NCI-H446 (cell line): Measurements from ENCODE around the gene GOLGA3.

ENCODE experiments used
- DNase-seq, 2 experiments: peaks; one replicate each; lab custom pipeline; 2025; lab: John Stamatoyannopoulos, UW

GOLGA3 gene

GRCh38 chr12:132747896-132748295, 80.8 kb downstream of the GOLGA3 start:
- DNase-seq, result no peak

- DNase-seq, result no peak
These were observed 81.3 kb downstream of the GOLGA3 start for GRCh38 chr12:132747395-132747794.

DNA sequence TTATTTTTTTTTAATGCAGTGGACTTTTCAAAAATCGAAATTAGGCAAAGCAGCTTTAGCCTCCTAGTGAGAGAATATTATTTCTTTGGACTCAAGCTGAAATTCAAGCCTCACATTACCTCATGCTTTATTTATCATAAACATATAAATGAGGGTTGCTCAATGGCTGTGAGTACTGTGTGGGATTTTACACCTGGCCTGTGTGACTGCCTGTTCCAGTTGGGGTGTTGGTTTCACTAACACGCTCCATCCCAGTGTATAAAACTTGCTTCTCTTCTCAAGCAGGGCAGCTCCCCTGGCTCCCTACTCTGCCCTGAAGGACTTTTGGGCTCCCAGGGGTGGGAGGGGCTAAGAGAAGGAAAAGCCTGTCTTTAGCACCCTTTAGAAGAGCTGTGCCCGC, 82.1 kb downstream of the GOLGA3 start:
- no peak for DNase-seq

DNA sequence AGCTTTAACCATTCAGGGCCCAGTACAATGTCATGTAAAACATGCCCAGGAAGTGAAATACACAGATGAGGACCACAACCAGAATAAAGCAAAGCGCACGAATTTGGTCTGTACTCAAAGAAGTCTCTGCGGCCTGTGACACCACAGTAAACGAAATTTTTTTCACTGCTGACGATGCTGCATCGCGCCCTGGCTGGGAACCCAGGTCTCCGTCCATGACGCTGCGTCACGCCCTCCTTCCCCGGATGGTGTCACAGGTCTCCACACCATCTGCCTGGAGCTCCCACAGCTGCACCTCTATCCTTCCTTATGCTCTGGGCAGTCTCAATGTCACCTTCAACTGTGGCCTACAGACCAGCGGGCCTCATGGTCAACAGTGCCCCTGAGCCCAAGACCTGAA, 84.8 kb downstream of the GOLGA3 start:
- no peak for DNase-seq

GRCh38 chr12:132741620-132742019, 87.0 kb downstream of the GOLGA3 start:
- DNase-seq, result no peak

DNA sequence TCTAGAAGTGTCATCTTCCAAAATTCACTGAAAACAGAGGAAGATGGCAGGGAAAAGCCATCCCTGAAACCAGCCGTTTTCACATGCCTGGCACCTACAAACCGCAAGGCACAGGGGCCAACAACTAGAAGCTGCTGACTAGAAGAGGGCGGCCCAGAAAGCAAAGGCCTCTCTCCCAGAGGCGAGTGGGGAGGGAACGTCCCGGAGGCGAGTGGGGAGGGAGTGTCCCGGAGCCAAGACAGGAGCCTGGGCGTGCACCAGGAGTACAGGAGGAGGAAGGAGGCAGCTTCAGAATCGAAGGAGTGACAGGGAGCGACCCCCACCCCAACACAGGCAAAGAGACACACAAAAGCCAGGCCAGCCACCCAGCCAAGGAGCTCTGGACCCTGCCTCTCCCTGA, 88.0 kb downstream of the GOLGA3 start:
- DNase-seq, result no peak

DNA sequence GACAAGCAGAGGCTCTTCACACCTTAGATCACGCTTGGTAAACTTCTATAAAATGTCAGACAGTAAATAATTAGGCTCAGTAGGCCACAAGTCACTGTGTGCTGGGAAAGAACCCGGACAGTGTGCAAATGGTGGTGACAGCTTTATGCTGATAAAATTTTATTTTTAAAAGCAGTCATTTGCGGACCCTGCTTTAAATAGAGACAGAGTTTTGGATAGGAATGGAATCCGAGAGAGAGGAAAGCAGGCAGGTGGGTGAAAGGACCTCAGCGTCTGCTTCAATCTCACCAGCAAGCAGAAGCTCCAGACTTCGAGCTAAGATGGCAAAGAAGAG, 88.4 kb downstream of the GOLGA3 start:
- no peak for DNase-seq

DNA sequence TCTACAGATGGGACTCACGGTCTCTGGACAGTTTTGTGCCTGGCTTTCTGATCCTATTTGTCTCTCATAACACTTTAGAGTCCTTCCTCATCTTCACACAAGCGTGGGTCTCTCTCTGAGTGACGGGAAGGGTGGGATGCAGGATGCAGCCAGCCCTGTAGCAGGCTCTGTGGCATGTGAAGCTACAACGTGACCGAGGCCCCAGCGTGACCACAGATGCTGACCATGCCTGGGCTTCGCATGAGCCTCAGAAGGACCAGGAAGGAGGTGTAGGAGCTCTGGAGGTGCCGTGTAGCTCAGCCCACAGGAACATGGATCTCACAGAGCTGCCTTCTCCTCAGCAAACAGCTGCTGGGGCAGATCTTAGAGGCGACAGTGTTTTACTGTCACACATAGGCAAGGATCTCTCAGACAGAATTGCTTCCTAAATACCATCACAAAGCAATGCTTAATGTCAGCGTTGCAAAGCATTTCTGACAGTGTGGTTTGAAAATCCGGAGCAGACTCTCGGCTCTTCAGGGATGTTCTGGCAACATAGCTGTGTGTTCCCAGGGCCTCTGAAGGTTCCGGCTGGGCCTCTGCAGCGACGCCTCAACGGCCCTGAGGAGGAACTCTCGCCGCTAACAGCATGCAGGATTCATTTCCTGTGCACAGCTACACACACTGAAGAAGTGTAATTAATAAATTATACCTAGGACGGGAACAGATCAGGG, 88.9 kb downstream of the GOLGA3 start:
- no peak for DNase-seq

DNA sequence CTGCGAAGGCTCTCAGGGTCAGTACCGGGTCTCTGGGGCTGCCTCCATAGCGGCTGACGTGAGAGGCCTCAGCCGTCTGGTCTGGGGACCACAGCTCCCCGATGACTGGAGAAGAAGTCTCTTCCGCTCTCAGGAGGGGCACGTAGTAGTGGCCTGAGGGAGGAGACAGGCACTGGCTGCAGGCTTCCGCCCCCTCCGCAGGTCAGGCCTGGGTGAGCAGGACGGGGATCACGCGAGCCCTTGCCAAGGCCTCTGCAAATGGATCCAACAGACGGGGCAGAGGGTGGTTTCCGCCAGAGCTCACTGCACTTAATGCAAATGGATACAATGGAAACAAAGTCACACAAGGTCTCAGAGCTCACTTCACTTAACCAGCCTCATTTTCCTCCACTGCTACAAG, 91.8 kb downstream of the GOLGA3 start:
- no peak for DNase-seq

DNA sequence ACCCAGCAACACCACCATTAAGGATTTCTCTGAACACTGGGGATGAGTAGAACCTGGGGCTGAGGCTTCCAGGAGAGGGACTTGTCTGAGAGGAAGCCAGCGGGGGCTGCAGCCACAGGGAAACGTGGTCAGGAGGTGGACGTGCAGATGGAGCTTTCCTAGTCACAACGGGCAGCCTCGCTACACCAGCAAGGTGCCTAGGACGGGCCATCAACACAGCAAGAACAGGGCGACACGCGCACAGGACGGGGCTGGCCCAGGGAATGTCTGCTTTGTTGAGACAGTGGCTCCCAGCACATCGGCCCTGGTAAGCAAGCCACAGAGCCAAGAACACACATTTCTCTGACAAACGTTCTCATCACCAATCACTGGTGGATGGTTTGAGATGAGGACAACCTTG, 92.3 kb downstream of the GOLGA3 start:
- DNase-seq, result no peak

- no peak for DNase-seq
These were observed 93.2 kb downstream of the GOLGA3 start for GRCh38 chr12:132735496-132735895.

GRCh38 chr12:132734206-132734605, 94.5 kb downstream of the GOLGA3 start:
- no peak for DNase-seq

- no peak for DNase-seq
These were observed 97.1 kb downstream of the GOLGA3 start for GRCh38 chr12:132731574-132731973.

DNA sequence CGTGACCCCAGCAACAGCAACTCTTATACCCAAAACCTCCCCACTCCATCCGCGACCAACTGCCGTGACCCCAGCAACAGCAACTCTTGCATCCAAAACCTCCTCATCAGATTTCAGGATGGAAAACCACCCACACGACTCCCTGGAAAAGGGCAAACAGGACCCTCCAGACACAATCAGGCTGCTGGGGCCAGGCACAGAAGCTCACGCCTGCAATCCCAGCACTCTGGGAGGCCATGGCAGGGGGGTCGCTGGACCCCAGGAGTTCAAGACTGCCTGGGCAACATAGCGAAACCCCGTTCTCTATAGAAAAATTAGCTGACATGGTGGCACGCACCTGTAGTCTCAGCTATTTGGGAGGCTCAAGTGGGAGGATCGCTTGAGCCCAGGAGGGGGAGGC, 98.3 kb downstream of the GOLGA3 start:
- DNase-seq, result no peak

- peak in 1 of 2 experiments; percentile 32 for DNase-seq
These were observed 98.9 kb downstream of the GOLGA3 start for GRCh38 chr12:132729541-132730320.

- DNase-seq, result no peak
These were observed 100.2 kb downstream of the GOLGA3 start for GRCh38 chr12:132728502-132728901.

DNA sequence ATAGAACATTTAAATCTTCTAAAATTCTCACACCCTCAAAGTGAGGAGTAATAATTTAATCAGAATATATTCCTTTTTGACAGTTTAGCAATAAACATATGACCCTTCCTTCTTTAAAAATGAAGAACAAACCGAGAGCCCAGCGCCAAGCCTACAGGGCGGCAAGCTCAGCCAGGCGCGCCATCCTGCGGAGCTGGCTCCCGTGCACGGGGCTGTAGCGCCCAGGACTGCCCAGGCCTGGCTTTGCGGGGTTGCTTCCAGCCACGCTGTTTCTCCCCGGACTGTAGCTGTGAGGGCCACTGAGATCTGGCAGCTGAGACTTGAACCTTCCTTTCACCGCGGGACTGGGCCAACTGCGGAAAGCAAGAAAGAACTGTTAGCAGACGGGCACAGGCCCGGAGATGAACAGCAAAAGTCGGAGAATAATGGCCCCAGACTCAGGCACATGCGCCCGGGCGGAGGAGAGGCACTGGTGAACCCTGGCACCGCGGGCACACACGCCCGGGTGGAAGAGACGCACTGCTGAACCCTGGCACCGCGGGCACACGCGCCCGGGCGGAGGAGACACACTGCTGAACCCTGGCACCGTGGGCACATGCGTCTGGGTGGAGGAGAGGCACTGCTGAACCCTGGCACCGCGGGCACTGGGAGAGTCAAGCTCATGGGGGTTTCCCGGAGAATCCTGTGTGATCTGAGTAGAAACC, 101.4 kb downstream of the GOLGA3 start:
- no peak for DNase-seq

- DNase-seq, result no peak
These were observed 102.3 kb downstream of the GOLGA3 start for GRCh38 chr12:132726386-132726785.

DNA sequence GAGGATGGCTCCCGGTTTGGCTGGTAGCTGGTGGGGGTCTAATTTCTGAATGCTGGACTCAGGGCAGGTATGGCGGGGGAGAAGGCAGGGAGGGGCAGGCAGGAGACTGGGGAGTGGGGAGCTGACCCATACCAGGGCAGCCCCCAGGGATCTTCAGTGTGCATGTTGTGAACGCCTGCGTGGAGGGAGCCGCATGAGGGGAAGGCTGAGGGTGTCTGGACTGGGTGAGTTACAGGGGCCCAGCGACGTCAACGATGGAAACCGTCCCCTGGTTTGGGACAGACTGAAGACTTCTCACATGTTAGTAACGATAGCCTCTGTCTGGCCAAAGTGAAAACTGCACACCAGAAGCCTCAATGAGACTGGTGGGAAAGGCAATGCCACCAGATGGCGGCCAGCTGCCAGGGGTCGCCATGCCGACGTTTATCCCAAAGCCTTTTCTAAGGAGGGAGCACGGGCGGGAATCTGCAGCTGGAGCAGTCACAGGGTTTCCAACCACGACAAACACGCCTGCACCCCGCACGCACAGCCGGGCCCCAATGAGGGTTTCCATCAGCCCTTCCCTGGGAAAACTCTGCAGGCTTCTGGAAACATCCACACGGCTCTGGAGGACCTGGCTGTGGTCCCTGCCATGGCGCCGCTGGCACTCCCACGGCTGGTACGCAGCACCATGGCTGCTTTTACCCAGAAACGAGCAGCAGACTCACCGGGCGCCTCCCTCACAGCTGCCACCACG, 104.0 kb downstream of the GOLGA3 start:
- no peak for DNase-seq

DNA sequence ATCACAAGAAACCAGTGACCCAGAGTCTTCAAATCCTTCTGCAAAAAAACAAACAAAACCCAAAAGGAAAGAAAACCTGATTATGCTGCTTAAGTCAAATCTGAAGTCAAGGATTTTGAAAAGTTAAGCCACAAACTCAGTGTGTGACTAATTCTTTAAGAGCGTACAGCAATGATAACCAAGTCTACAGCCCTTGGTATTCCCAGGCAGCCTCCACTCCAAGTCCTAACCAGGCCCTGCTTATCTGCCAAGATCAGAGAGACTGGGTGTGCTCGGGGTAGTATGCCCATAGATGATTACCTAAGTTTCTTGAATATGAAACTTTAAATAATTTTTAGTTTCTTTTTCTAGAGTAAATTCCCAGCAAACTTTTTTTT, 104.9 kb downstream of the GOLGA3 start:
- no peak for DNase-seq

DNA sequence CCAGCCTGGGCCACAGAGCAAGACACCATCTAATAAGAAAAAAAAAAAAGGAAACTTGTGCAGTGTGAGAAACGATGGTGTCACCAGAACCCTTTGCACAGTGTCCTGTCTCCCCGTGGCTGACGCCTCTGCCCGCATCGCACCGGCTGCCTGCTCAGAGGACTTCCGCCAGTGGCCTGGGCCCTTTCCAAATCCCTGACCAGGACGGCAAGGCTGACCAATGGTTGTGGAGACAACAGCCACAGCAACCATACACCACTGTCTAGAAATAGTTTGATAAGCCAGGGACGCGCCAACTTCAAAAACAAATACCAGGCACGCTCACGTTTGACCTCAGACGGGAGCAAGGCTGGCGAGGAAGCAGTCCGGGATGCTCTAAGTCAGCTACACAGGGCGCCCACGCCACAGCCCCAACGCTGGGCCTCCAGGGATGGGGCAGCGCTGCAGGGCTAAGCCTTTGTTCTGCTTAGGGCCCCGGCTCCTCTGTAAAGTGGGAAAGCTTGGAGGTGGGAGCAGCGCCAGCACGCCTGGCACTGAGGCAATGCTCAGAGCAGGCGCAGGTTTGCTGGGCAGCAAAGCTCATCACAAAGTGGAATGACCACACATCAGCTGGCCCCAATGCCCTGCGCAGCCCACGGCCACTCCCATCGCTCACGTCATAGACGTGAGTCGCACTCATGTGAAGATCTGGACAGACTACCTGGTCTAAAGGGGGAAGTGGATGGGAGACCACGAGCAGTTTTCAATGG, 105.5 kb downstream of the GOLGA3 start:
- no peak for DNase-seq
